ENCODE results near the gene SLC6A3.
"Not testable (repeated sequence)": the region's sequence is repeated elsewhere in the genome, so short reads cannot be mapped to it uniquely, and the experiment has no call there.

SLC6A3 gene

GRCh38 chr5:1465117-1465516 lies 19.9 kb upstream of the SLC6A3 start:
- peaks cover 1 to 5% of the 10 kb centered on the region in 2 donors for H3K4me1 ChIP-seq (ENCODE audit: control insufficient read depth in 1 of 2, insufficient read depth in 2 of 2, low read length in 2 of 2)
- peaks cover 3 to 14% of the 10 kb centered on the region in 2 donors for H3K36me3 ChIP-seq (ENCODE audit: control insufficient read depth in 1 of 2, insufficient read depth in 2 of 2, low read length in 2 of 2)
- H3K27me3 ChIP-seq (ENCODE audit: control insufficient read depth in 1 of 2, insufficient read depth in 2 of 2, low read length in 2 of 2) = no peaks in the 10 kb centered on the region
- H3K27ac ChIP-seq (ENCODE audit: low read depth, low read length) = no peak overlapping the region
- H3K9me3 ChIP-seq (ENCODE audit: control insufficient read depth in 1 of 2, low read length in 2 of 2) = peaks cover 0 to 5% of the 10 kb centered on the region in 2 donors
- H3K9ac ChIP-seq (ENCODE audit: low read depth in 1 of 2, low read length in 2 of 2) = no peak overlapping the region
- no peak overlapping the region for H3K4me3 ChIP-seq (ENCODE audit: low read depth in 1 of 2, low read length in 2 of 2)

GRCh38 chr5:1464511-1464910 lies 19.3 kb upstream of the SLC6A3 start:
- peaks cover 0 to 5% of the 10 kb centered on the region in 2 donors for H3K9me3 ChIP-seq (ENCODE audit: control insufficient read depth in 1 of 2, low read length in 2 of 2)
- no peak overlapping the region for H3K4me3 ChIP-seq (ENCODE audit: low read depth in 1 of 2, low read length in 2 of 2)
- H3K27me3 ChIP-seq (ENCODE audit: control insufficient read depth in 1 of 2, insufficient read depth in 2 of 2, low read length in 2 of 2) = no peaks in the 10 kb centered on the region
- H3K9ac ChIP-seq (ENCODE audit: low read depth in 1 of 2, low read length in 2 of 2) = no peak overlapping the region
- H3K4me1 ChIP-seq (ENCODE audit: control insufficient read depth in 1 of 2, insufficient read depth in 2 of 2, low read length in 2 of 2) = no peaks in the 10 kb centered on the region
- peaks cover 3 to 14% of the 10 kb centered on the region in 2 donors for H3K36me3 ChIP-seq (ENCODE audit: control insufficient read depth in 1 of 2, insufficient read depth in 2 of 2, low read length in 2 of 2)
- H3K27ac ChIP-seq (ENCODE audit: low read depth, low read length) = no peak overlapping the region

DNA sequence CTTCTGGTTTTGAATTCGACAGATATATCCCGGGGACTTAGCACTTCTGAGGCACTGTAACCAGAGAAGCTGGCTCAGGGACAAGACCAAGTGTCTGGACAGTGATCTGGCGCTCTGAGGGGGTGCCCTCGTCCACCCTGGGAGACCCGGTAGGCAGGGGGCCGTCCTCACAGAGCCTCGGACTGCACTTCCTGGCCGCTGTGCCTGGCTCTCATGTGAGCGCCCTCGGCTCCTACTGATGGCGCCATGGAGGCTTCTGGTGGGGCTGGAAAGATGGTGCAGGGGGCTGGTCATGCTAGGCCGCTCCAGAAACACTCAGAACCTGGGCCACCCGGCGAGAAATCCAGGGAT lies 18.8 kb upstream of the SLC6A3 start:
- Histone ChIP-seq H3K36me3 (ENCODE audit: control insufficient read depth in 1 of 2, insufficient read depth in 2 of 2, low read length in 2 of 2) (peaks cover 3 to 14% of the 10 kb centered on the region in 2 donors), H3K9ac (ENCODE audit: low read depth in 1 of 2, low read length in 2 of 2) (no peak overlapping the region), H3K4me3 (ENCODE audit: low read depth in 1 of 2, low read length in 2 of 2) (no peak overlapping the region), H3K27ac (ENCODE audit: low read depth, low read length) (no peak overlapping the region), H3K9me3 (ENCODE audit: control insufficient read depth in 1 of 2, low read length in 2 of 2) (peaks cover 0 to 5% of the 10 kb centered on the region in 2 donors), H3K27me3 (ENCODE audit: control insufficient read depth in 1 of 2, insufficient read depth in 2 of 2, low read length in 2 of 2) (no peaks in the 10 kb centered on the region), H3K4me1 (ENCODE audit: control insufficient read depth in 1 of 2, insufficient read depth in 2 of 2, low read length in 2 of 2) (no peaks in the 10 kb centered on the region)

- no peak overlapping the region for H3K27ac ChIP-seq (ENCODE audit: low read depth, low read length)
- H3K36me3 ChIP-seq (ENCODE audit: control insufficient read depth in 1 of 2, insufficient read depth in 2 of 2, low read length in 2 of 2) = peaks cover 3 to 14% of the 10 kb centered on the region in 2 donors
- H3K4me3 ChIP-seq (ENCODE audit: low read depth in 1 of 2, low read length in 2 of 2) = no peak overlapping the region
- peaks cover 0 to 7% of the 10 kb centered on the region in 2 donors for H3K9me3 ChIP-seq (ENCODE audit: control insufficient read depth in 1 of 2, low read length in 2 of 2)
- H3K4me1 ChIP-seq (ENCODE audit: control insufficient read depth in 1 of 2, insufficient read depth in 2 of 2, low read length in 2 of 2) = no peaks in the 10 kb centered on the region
- no peak overlapping the region for H3K9ac ChIP-seq (ENCODE audit: low read depth in 1 of 2, low read length in 2 of 2)
- no peaks in the 10 kb centered on the region for H3K27me3 ChIP-seq (ENCODE audit: control insufficient read depth in 1 of 2, insufficient read depth in 2 of 2, low read length in 2 of 2)
These were observed 18.3 kb upstream of the SLC6A3 start for GRCh38 chr5:1463326-1464095.

- H3K27ac ChIP-seq (ENCODE audit: low read depth, low read length) = no peak overlapping the region
- H3K36me3 ChIP-seq (ENCODE audit: control insufficient read depth in 1 of 2, insufficient read depth in 2 of 2, low read length in 2 of 2) = peaks cover 3 to 14% of the 10 kb centered on the region in 2 donors
- H3K27me3 ChIP-seq (ENCODE audit: control insufficient read depth in 1 of 2, insufficient read depth in 2 of 2, low read length in 2 of 2) = no peaks in the 10 kb centered on the region
- no peak overlapping the region for H3K9ac ChIP-seq (ENCODE audit: low read depth in 1 of 2, low read length in 2 of 2)
- peaks cover 1 to 11% of the 10 kb centered on the region in 2 donors for H3K9me3 ChIP-seq (ENCODE audit: control insufficient read depth in 1 of 2, low read length in 2 of 2)
- no peaks in the 10 kb centered on the region for H3K4me1 ChIP-seq (ENCODE audit: control insufficient read depth in 1 of 2, insufficient read depth in 2 of 2, low read length in 2 of 2)
- H3K4me3 ChIP-seq (ENCODE audit: low read depth in 1 of 2, low read length in 2 of 2) = no peak overlapping the region
These were observed 17.1 kb upstream of the SLC6A3 start for GRCh38 chr5:1462358-1462757.

DNA sequence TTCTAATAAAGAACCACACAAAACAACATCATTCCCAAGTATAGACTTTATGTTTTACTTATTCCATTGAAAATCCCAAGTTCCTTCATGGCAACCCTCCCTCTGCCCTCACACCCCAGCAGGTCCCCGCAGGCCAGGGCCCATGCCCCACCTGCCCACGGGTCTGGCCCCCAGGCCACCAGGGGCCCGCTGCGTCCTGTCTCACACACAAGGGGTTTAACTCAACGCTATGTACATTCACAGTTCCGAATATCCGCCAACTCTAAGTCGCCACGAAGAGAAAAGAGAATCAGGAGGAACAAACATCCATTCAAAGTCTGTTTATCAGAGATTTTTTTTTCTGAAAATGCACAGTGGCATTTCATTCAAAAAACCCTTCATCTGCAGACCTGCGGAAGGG lies 16.2 kb upstream of the SLC6A3 start:
- H3K9ac ChIP-seq (ENCODE audit: low read depth in 1 of 2, low read length in 2 of 2) = no peak overlapping the region
- H3K4me1 ChIP-seq (ENCODE audit: control insufficient read depth in 1 of 2, insufficient read depth in 2 of 2, low read length in 2 of 2) = no peaks in the 10 kb centered on the region
- H3K36me3 ChIP-seq (ENCODE audit: control insufficient read depth in 1 of 2, insufficient read depth in 2 of 2, low read length in 2 of 2) = peaks cover 3 to 14% of the 10 kb centered on the region in 2 donors
- peaks cover 11 to 13% of the 10 kb centered on the region in 2 donors for H3K9me3 ChIP-seq (ENCODE audit: control insufficient read depth in 1 of 2, low read length in 2 of 2)
- H3K27ac ChIP-seq (ENCODE audit: low read depth, low read length) = no peak overlapping the region
- no peak overlapping the region for H3K4me3 ChIP-seq (ENCODE audit: low read depth in 1 of 2, low read length in 2 of 2)
- no peaks in the 10 kb centered on the region for H3K27me3 ChIP-seq (ENCODE audit: control insufficient read depth in 1 of 2, insufficient read depth in 2 of 2, low read length in 2 of 2)

GRCh38 chr5:1460054-1460682 lies 14.9 kb upstream of the SLC6A3 start:
- Histone ChIP-seq H3K4me1 (ENCODE audit: control insufficient read depth in 1 of 2, insufficient read depth in 2 of 2, low read length in 2 of 2) (no peaks in the 10 kb centered on the region), H3K27ac (ENCODE audit: low read depth, low read length) (no peak overlapping the region), H3K27me3 (ENCODE audit: control insufficient read depth in 1 of 2, insufficient read depth in 2 of 2, low read length in 2 of 2) (no peaks in the 10 kb centered on the region), H3K36me3 (ENCODE audit: control insufficient read depth in 1 of 2, insufficient read depth in 2 of 2, low read length in 2 of 2) (peaks cover 3 to 7% of the 10 kb centered on the region in 2 donors), H3K9me3 (ENCODE audit: control insufficient read depth in 1 of 2, low read length in 2 of 2) (peaks cover 19 to 20% of the 10 kb centered on the region in 2 donors), H3K9ac (ENCODE audit: low read depth in 1 of 2, low read length in 2 of 2) (no peak overlapping the region), H3K4me3 (ENCODE audit: low read depth in 1 of 2, low read length in 2 of 2) (no peak overlapping the region)

- H3K36me3 ChIP-seq (ENCODE audit: control insufficient read depth in 1 of 2, insufficient read depth in 2 of 2, low read length in 2 of 2); H3K9ac ChIP-seq (ENCODE audit: low read depth in 1 of 2, low read length in 2 of 2); H3K4me3 ChIP-seq (ENCODE audit: low read depth in 1 of 2, low read length in 2 of 2); H3K27ac ChIP-seq (ENCODE audit: low read depth, low read length); H3K27me3 ChIP-seq (ENCODE audit: control insufficient read depth in 1 of 2, insufficient read depth in 2 of 2, low read length in 2 of 2); H3K4me1 ChIP-seq (ENCODE audit: control insufficient read depth in 1 of 2, insufficient read depth in 2 of 2, low read length in 2 of 2): not testable (repeated sequence)
- peaks cover 17 to 19% of the 10 kb centered on the region in 2 donors for H3K9me3 ChIP-seq (ENCODE audit: control insufficient read depth in 1 of 2, low read length in 2 of 2)
These were observed 14.2 kb upstream of the SLC6A3 start for GRCh38 chr5:1459435-1459834.

DNA sequence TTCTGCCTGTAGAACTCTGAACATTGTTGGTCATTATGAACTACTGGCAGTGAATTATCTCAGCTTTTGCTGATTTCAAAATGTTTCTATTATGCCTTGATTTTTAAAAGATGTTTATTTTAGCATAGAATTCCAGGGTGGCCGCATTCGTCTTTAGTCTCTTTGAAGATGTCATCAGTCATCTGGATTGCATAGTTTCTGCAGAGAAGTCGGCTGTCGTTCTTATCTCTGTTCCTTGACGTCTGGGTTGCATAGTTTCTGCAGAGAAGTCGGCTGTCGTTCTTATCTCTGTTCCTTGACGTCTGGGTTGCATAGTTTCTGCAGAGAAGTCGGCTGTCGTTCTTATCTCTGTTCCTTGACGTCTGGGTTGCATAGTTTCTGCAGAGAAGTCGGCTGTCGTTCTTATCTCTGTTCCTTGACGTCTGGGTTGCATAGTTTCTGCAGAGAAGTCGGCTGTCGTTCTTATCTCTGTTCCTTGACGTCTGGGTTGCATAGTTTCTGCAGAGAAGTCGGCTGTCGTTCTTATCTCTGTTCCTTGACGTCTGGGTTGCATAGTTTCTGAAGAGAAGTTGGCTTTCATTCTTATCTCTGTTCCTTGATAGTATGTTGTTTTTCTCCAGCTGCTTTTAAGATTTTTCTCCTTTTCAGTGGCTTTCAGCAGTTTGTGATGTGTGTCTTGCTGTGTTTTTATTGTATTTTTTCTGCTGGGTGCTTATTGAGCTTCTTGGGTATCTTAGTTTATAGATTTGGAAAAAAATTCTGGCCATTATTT lies 11.1 kb upstream of the SLC6A3 start:
- H3K4me3 ChIP-seq (ENCODE audit: low read depth in 1 of 2, low read length in 2 of 2); H3K4me1 ChIP-seq (ENCODE audit: control insufficient read depth in 1 of 2, insufficient read depth in 2 of 2, low read length in 2 of 2); H3K9ac ChIP-seq (ENCODE audit: low read depth in 1 of 2, low read length in 2 of 2); H3K36me3 ChIP-seq (ENCODE audit: control insufficient read depth in 1 of 2, insufficient read depth in 2 of 2, low read length in 2 of 2); H3K27ac ChIP-seq (ENCODE audit: low read depth, low read length); H3K27me3 ChIP-seq (ENCODE audit: control insufficient read depth in 1 of 2, insufficient read depth in 2 of 2, low read length in 2 of 2): not testable (repeated sequence)
- peaks cover 20 to 27% of the 10 kb centered on the region in 2 donors for H3K9me3 ChIP-seq (ENCODE audit: control insufficient read depth in 1 of 2, low read length in 2 of 2)

DNA sequence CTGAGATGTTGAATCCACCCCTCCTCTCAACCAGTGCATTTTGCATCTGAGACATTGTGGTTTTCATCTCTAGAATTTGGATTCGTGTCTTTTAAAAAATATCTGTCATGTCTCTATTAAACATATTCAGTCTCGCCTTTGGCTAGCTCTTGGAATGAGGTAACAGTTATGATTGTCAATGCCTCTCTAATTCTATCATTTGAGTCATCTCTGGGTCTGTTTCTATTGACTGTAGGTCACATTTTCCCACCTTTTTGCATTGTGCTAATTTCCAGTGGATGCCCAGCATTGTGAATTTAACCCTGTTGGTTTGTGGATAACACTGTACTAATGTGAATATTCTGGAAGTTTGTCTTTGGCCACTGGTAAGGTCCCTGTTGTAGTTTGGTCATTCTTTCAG lies 8.4 kb upstream of the SLC6A3 start:
- peaks cover 0 to 2% of the 10 kb centered on the region in 2 donors for H3K27me3 ChIP-seq (ENCODE audit: control insufficient read depth in 1 of 2, insufficient read depth in 2 of 2, low read length in 2 of 2)
- H3K4me1 ChIP-seq (ENCODE audit: control insufficient read depth in 1 of 2, insufficient read depth in 2 of 2, low read length in 2 of 2) = no peaks in the 10 kb centered on the region
- no peak overlapping the region for H3K4me3 ChIP-seq (ENCODE audit: low read depth in 1 of 2, low read length in 2 of 2)
- no peak overlapping the region for H3K27ac ChIP-seq (ENCODE audit: low read depth, low read length)
- no peak overlapping the region for H3K9ac ChIP-seq (ENCODE audit: low read depth in 1 of 2, low read length in 2 of 2)
- peaks cover 20 to 27% of the 10 kb centered on the region in 2 donors for H3K9me3 ChIP-seq (ENCODE audit: control insufficient read depth in 1 of 2, low read length in 2 of 2)
- H3K36me3 ChIP-seq (ENCODE audit: control insufficient read depth in 1 of 2, insufficient read depth in 2 of 2, low read length in 2 of 2) = no peaks in the 10 kb centered on the region
